ENCODE data around the gene GLIPR2. TPM values are rescaled to one million over a fixed set of nuclear protein-coding genes. Genes with fewer than 3 reads are reported as not detected.
A peak's percentile ranks its signal among the peaks of the same experiment; 100 is the strongest.

The GLIPR2 gene
- total RNA-seq, 2 donors from 2014 or later, result 32.5 to 51.4 TPM

DNA sequence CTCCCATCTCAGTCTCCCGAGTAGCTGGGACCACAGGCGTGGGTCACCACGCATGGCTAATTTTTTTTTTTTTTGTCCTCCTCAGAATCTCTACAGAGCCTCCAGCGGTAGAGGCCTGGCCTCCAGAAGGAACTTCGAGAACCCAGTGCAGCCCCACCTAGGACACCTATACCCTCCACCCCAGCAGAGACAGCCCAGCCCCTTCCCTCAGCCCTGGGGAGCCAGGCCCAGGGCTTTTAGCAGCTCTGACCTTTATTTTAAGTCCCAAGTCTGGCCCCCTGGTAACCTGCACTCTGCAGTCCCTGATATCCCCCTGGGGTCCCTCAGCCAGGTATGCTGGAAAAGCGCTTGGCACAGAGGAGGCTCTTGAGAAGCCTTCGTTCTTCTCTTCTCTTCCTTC, 5.2 kb downstream of the GLIPR2 start:
- no peak for DNase-seq
- H3K36me3 Mint-ChIP-seq (ENCODE audit: low read depth), result peaks cover 16% of the 10 kb centered on the region
- no peaks in the 10 kb centered on the region for H3K9me3 ChIP-seq (ENCODE audit: control insufficient read depth, low read length, poor library complexity, severe bottlenecking)
- no peak for ATAC-seq
- peak overlapping the region; percentile 100 for H3K27ac Mint-ChIP-seq
- H3K27me3 Mint-ChIP-seq, result no peaks in the 10 kb centered on the region
- H3K4me1 Mint-ChIP-seq, result peaks cover 78% of the 10 kb centered on the region
- peak overlapping the region; percentile 98 for H3K4me3 Mint-ChIP-seq

DNA sequence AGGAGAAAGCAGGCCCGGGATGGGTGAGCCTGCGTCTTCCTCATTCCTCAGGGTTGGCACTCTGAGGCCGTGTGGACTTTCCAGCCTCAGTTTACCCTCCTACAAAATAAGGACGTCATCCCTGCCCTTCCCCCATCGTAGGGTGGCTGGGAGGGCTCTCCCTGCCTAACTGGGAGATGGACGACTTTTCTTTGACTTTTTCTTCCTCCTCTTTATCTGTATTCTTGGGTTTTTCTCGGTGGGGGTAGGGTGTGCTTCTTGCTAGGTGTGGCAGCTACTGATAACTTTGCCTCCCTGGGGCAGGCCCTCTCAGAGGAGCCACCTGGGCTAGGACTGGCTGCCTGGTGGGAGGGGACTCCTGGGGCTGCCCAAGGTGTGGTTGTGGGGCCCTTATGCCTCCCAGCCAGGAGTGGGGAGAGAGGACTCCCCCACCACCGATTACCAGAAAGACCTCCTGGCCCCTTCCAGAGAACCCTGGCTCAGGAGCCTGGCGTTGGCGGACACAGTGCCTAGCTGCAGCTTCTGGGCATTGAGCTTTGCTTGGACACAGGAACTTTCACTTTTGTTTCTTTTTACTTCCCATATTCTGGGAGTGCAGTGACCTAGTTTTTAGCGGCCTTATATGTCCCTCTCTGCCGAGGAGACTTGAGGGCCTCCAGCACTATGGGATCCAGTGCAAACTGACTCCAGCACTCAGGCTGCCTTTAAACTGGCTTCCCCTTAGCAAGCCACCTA, 6.1 kb downstream of the GLIPR2 start:
- Mint-ChIP-seq H3K36me3 (ENCODE audit: low read depth) (peaks cover 15% of the 10 kb centered on the region), H3K27ac (peak overlapping the region; percentile 100), H3K27me3 (no peaks in the 10 kb centered on the region), H3K4me1 (peaks cover 80% of the 10 kb centered on the region), H3K4me3 (peak overlapping the region; percentile 98)
- DNase-seq (no peak), ATAC-seq (peak; percentile 38)
- no peaks in the 10 kb centered on the region for H3K9me3 ChIP-seq (ENCODE audit: control insufficient read depth, low read length, poor library complexity, severe bottlenecking)

DNA sequence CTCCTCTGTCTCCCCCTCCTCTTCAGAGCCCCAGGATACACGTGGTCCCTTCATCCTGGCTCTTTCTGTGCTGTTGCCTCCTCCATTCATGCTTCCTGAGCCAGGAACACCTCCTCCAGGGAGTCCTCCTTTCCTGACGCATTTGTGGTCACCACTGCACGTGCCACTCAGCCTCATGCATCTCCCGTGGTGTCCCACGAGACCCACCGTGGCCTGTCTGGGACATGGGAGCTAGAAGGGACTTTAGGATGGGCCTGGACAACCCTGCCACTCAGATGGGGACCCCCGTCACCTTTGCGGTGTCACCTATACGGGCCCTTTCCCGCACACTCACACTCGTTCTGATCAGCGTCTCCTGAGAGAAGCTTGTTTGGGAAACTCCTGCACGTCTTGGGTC, 6.7 kb downstream of the GLIPR2 start:
- H3K36me3 Mint-ChIP-seq (ENCODE audit: low read depth), result peaks cover 15% of the 10 kb centered on the region
- H3K9me3 ChIP-seq (ENCODE audit: control insufficient read depth, low read length, poor library complexity, severe bottlenecking), result no peaks in the 10 kb centered on the region
- H3K27me3 Mint-ChIP-seq, result no peaks in the 10 kb centered on the region
- no peak for DNase-seq
- peak overlapping the region; percentile 100 for H3K27ac Mint-ChIP-seq
- peaks cover 78% of the 10 kb centered on the region for H3K4me1 Mint-ChIP-seq
- peak overlapping the region; percentile 98 for H3K4me3 Mint-ChIP-seq
- no peak for ATAC-seq

DNA sequence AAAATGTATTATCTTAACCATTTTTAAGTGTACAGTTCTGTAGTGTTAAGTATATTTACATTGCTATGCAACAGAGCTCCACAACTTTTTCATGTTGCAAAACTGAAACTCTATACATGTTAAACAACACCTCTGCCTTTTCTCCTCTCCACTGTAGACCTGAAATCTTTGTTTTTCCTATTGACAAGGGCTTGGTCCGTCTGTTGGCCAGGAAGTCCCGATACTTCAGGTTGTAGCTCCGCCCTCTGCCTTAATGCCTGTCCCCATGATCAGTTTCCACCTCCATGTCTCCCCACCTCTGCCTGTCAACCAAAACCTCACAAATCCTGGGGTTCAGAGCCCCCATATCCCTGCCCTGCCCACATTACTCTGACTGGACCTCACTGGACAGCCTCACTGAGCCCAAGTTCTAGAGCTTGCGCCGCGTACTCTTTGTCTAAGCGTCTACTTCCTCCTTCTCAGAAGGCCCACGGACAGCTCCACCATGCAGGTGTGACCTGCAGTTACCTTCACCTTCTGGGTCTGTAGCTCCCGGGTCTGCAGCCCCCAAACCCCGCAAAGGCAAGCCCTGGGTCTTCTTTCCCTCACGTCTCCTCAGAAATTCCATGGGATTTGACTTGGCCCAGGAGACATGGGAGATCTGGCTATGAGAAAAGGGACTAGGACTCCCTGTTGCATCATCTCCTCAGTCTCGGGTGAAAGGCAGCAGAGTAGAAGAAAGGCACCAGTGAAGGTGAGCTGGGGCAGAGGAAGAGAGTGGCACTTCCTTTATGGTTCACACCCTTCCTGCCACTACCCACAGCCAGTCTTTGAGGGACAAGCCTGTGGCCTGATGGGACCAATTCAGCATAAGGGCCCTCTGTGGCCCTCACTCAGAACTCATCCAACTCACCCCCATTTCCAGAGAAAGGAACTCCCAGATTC, 8.0 kb downstream of the GLIPR2 start:
- H3K36me3 Mint-ChIP-seq (ENCODE audit: low read depth), result peaks cover 15% of the 10 kb centered on the region
- no peak for DNase-seq
- H3K27me3 Mint-ChIP-seq, result no peaks in the 10 kb centered on the region
- peak overlapping the region; percentile 98 for H3K4me3 Mint-ChIP-seq
- H3K4me1 Mint-ChIP-seq, result peaks cover 66% of the 10 kb centered on the region
- peak overlapping the region; percentile 100 for H3K27ac Mint-ChIP-seq
- H3K9me3 ChIP-seq (ENCODE audit: control insufficient read depth, low read length, poor library complexity, severe bottlenecking), result no peaks in the 10 kb centered on the region
- ATAC-seq, result peak; percentile 36

DNA sequence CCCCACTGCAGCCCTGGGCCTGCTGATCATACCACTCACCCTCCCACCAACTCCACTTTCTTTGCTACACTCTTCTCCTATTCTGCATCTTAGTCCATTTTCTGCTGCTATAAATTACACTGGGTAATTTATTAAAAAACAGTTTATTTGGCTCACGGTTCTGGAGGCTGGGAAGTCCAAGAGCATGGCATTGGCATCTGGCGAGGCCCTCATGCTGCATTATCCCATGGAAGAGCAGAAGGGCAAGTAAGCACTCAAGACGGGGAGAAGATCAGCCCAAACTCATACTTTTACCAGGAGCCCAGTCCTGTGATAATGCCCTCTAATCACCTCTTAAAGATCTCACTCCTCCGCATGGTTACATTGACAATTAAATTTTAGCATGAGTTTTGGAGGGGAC, 9.4 kb downstream of the GLIPR2 start:
- no peak for ATAC-seq
- Mint-ChIP-seq H3K27me3 (no peaks in the 10 kb centered on the region), H3K36me3 (ENCODE audit: low read depth) (peaks cover 13% of the 10 kb centered on the region), H3K4me3 (no peak overlapping the region), H3K27ac (peak overlapping the region; percentile 95), H3K4me1 (peaks cover 61% of the 10 kb centered on the region)
- DNase-seq, result no peak
- H3K9me3 ChIP-seq (ENCODE audit: control insufficient read depth, low read length, poor library complexity, severe bottlenecking), result no peaks in the 10 kb centered on the region

- ATAC-seq, result no peak
- Mint-ChIP-seq H3K27me3 (no peaks in the 10 kb centered on the region), H3K4me3 (no peak overlapping the region), H3K27ac (peak overlapping the region; percentile 95), H3K36me3 (ENCODE audit: low read depth) (peaks cover 13% of the 10 kb centered on the region), H3K4me1 (peaks cover 62% of the 10 kb centered on the region)
- H3K9me3 ChIP-seq (ENCODE audit: control insufficient read depth, low read length, poor library complexity, severe bottlenecking), result no peaks in the 10 kb centered on the region
- DNase-seq, result no peak
These were observed 10.1 kb downstream of the GLIPR2 start for GRCh38 chr9:36146651-36147050.

GRCh38 chr9:36147441-36148175, 11.1 kb downstream of the GLIPR2 start:
- H3K27me3 Mint-ChIP-seq, result no peaks in the 10 kb centered on the region
- H3K9me3 ChIP-seq (ENCODE audit: control insufficient read depth, low read length, poor library complexity, severe bottlenecking), result no peaks in the 10 kb centered on the region

GRCh38 chr9:36148311-36149051, 11.9 kb downstream of the GLIPR2 start:
- DNase-seq (peak; percentile 49 to 60 (median 58)), ATAC-seq (peak; percentile 35)
- Mint-ChIP-seq H3K36me3 (ENCODE audit: low read depth) (peaks cover 13% of the 10 kb centered on the region), H3K27me3 (no peaks in the 10 kb centered on the region), H3K4me3 (peak overlapping the region; percentile 55), H3K27ac (peak overlapping the region; percentile 95), H3K4me1 (peaks cover 57% of the 10 kb centered on the region)
- no peaks in the 10 kb centered on the region for H3K9me3 ChIP-seq (ENCODE audit: control insufficient read depth, low read length, poor library complexity, severe bottlenecking)

More at GRCh38 chr9:36147441-36148175, 11.1 kb downstream of the GLIPR2 start:
- no peak for ATAC-seq
- Mint-ChIP-seq H3K36me3 (ENCODE audit: low read depth) (peaks cover 13% of the 10 kb centered on the region), H3K4me3 (peak overlapping the region; percentile 19), H3K27ac (peak overlapping the region; percentile 95), H3K4me1 (peaks cover 61% of the 10 kb centered on the region)
- DNase-seq, result no peak

- Mint-ChIP-seq H3K36me3 (ENCODE audit: low read depth) (peaks cover 12% of the 10 kb centered on the region), H3K27me3 (no peaks in the 10 kb centered on the region), H3K4me1 (peaks cover 55% of the 10 kb centered on the region), H3K4me3 (no peak overlapping the region), H3K27ac (peak overlapping the region; percentile 95)
- no peaks in the 10 kb centered on the region for H3K9me3 ChIP-seq (ENCODE audit: control insufficient read depth, low read length, poor library complexity, severe bottlenecking)
- no peak for DNase-seq
- ATAC-seq, result no peak
These were observed 12.7 kb downstream of the GLIPR2 start for GRCh38 chr9:36149197-36149596.

DNA sequence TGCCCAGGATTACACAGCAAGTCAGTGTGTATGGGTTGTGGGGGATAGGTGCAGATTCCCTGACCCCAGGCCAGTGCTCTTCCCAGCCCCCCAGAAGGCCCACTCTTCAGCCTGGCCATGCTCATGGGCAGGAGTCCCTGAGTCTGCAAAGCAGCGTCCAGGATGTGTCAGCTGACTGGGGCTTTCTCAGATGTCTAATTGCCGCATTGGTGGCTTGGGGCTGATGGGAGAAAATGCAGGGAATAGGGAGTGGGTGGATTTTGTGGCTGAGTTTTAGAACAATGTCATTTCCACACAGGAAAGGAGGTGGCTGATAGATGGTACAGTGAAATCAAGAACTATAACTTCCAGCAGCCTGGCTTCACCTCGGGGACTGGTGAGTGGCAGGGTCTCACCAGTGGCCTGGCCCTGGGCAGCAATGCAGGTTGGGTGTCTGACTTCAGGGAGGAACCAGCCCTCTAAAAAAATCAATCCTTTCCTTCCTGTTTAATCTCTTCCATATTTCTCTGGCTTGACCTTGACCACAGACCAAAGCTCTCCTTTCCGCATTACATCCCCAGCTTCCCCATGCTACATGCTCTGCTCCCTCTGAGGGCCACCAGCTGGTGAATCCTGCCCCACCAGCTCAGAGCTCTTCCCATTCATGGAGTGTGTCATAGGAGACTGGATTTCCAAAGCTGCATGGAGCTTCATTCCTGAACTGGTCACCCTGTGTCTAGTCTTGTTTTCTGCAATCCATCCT, 14.2 kb downstream of the GLIPR2 start:
- Mint-ChIP-seq H3K27me3 (no peaks in the 10 kb centered on the region), H3K36me3 (ENCODE audit: low read depth) (peaks cover 8% of the 10 kb centered on the region), H3K4me3 (peak overlapping the region; percentile 88), H3K4me1 (peaks cover 55% of the 10 kb centered on the region), H3K27ac (peak overlapping the region; percentile 98)
- ATAC-seq (no peak), DNase-seq (no peak)
- no peaks in the 10 kb centered on the region for H3K9me3 ChIP-seq (ENCODE audit: control insufficient read depth, low read length, poor library complexity, severe bottlenecking)

GRCh38 chr9:36151316-36152210, 15.0 kb downstream of the GLIPR2 start:
- H3K4me1 Mint-ChIP-seq, result peaks cover 53% of the 10 kb centered on the region
- H3K9me3 ChIP-seq (ENCODE audit: control insufficient read depth, low read length, poor library complexity, severe bottlenecking), result no peaks in the 10 kb centered on the region
- peak; percentile 95 for ATAC-seq
- DNase-seq, result peak; percentile 68 to 81 (median 79)
- H3K36me3 Mint-ChIP-seq (ENCODE audit: low read depth), result peaks cover 8% of the 10 kb centered on the region
- peak overlapping the region; percentile 88 for H3K4me3 Mint-ChIP-seq
- H3K27ac Mint-ChIP-seq, result peak overlapping the region; percentile 98
- H3K27me3 Mint-ChIP-seq, result no peaks in the 10 kb centered on the region

Data from T-helper 17 cell (primary cell).